ENCODE measurements around the gene LCLAT1. TPM values are rescaled to one million over a fixed set of nuclear protein-coding genes. Genes with fewer than 3 reads are reported as not detected.
"Not testable (repeated sequence)": the region's sequence is repeated elsewhere in the genome, so short reads cannot be mapped to it uniquely, and the experiment has no call there.

Gene LCLAT1
- total RNA-seq, 2 donors from 2014 or later = 18.8 to 28.2 TPM

DNA sequence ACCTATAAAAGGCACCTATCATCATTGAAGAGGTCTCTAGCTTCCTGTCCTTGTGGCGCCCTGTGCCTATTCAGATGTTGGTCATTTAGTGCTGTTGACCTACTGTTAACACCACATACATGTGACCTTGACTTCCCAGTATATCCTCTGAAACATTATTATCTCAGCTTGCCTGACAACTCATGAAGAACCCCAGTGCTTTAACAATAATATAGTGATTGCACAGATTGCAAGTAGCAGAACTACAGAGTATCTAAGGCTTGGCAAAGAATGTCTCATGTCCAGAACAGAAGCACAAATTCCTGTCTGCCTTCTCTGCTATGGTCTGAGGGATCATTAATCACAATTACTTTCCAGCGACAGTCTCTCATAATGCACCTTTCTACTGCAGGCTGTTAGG, 165.3 kb downstream of the LCLAT1 start:
- Histone ChIP-seq H3K4me1 (replicated peaks) (no peaks in the 10 kb centered on the region), H3K36me3 (no peaks in the 10 kb centered on the region), H3K9me3 (no peaks in the 10 kb centered on the region), H3K27ac (no peak overlapping the region), H3K27me3 (replicated peaks; ENCODE audit: insufficient read depth) (no peaks in the 10 kb centered on the region), H3K4me3 (no peak overlapping the region)
- no peak for DNase-seq (ENCODE audit: low spot score)
- TF ChIP-seq POLR2A (IDR thresholded peaks at IDR 0.05) = no peak
- TF ChIP-seq CTCF (IDR thresholded peaks at IDR 0.05) = no peak
- no peak for TF ChIP-seq POLR2AphosphoS5 (IDR thresholded peaks at IDR 0.05)
- WGBS = 76% methylated on average over 2 of the region's 2 CpGs
- intact Hi-C loops (cut with DNase I) = no loop called here

GRCh38 chr2:30613001-30613400, 166.0 kb downstream of the LCLAT1 start:
- TF ChIP-seq POLR2AphosphoS5 (IDR thresholded peaks at IDR 0.05) = no peak
- no peak for TF ChIP-seq CTCF (IDR thresholded peaks at IDR 0.05)
- TF ChIP-seq POLR2A (IDR thresholded peaks at IDR 0.05) = no peak
- no peaks in the 10 kb centered on the region for H3K36me3 ChIP-seq
- 79% methylated on average over 2 of the region's 2 CpGs for WGBS
- H3K9me3 ChIP-seq = no peaks in the 10 kb centered on the region
- no peak overlapping the region for H3K4me3 ChIP-seq
- no peaks in the 10 kb centered on the region for H3K27me3 ChIP-seq (replicated peaks; ENCODE audit: insufficient read depth)
- H3K4me1 ChIP-seq (replicated peaks) = no peaks in the 10 kb centered on the region
- intact Hi-C loops (cut with DNase I) = no loop called here
- no peak for DNase-seq (ENCODE audit: low spot score)
- H3K27ac ChIP-seq = no peak overlapping the region

DNA sequence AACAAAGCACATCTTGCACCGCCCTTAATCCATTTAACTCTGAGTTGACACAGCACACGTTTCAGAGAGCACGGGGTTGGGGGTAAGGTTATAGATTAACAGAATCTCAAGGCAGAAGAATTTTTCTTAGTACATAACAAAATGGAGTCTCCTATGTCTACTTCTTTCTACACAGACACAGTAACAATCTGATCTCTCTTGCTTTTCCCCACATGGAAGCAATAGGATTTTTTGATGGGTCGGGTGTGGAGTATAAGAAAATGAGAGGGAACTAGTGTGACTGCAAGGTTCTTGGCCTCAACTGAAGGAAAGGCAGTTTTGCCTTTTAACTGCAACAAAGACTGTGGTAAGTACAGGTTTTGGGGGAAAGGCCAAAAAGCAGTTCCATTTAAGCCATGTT, 167.2 kb downstream of the LCLAT1 start:
- H3K4me3 ChIP-seq; DNase-seq (ENCODE audit: low spot score); H3K4me1 ChIP-seq (replicated peaks); H3K27me3 ChIP-seq (replicated peaks; ENCODE audit: insufficient read depth); intact Hi-C loops (cut with DNase I); H3K36me3 ChIP-seq; H3K9me3 ChIP-seq; H3K27ac ChIP-seq: not testable (repeated sequence)
- 94% methylated on average over 1 of the region's 4 CpGs for WGBS

GRCh38 chr2:30615926-30616325, 168.9 kb downstream of the LCLAT1 start:
- Histone ChIP-seq H3K27me3 (replicated peaks; ENCODE audit: insufficient read depth) (no peaks in the 10 kb centered on the region), H3K4me1 (replicated peaks) (no peaks in the 10 kb centered on the region), H3K27ac (no peak overlapping the region), H3K4me3 (no peak overlapping the region), H3K9me3 (no peaks in the 10 kb centered on the region), H3K36me3 (no peaks in the 10 kb centered on the region)
- WGBS = 89% methylated on average over 1 of the region's 1 CpG
- no peak for TF ChIP-seq POLR2A (IDR thresholded peaks at IDR 0.05)
- no peak for DNase-seq (ENCODE audit: low spot score)
- intact Hi-C loops (cut with DNase I) = no loop called here

GRCh38 chr2:30620102-30620501, 173.1 kb downstream of the LCLAT1 start:
- TF ChIP-seq POLR2AphosphoS5 (IDR thresholded peaks at IDR 0.05) = no peak
- TF ChIP-seq POLR2A (IDR thresholded peaks at IDR 0.05) = no peak
- TF ChIP-seq CTCF (IDR thresholded peaks at IDR 0.05) = no peak
- Histone ChIP-seq H3K36me3 (no peaks in the 10 kb centered on the region), H3K4me3 (no peak overlapping the region), H3K27ac (no peak overlapping the region), H3K9me3 (no peaks in the 10 kb centered on the region), H3K27me3 (replicated peaks; ENCODE audit: insufficient read depth) (no peaks in the 10 kb centered on the region), H3K4me1 (replicated peaks) (no peaks in the 10 kb centered on the region)
- 65% methylated on average over 1 of the region's 1 CpG for WGBS
- no peak for DNase-seq (ENCODE audit: low spot score)
- intact Hi-C loops (cut with DNase I) = no loop called here

GRCh38 chr2:30621836-30622235, 174.8 kb downstream of the LCLAT1 start:
- TF ChIP-seq POLR2AphosphoS5 (IDR thresholded peaks at IDR 0.05) (no peak), POLR2A (IDR thresholded peaks at IDR 0.05) (no peak), CTCF (IDR thresholded peaks at IDR 0.05) (no peak)
- Histone ChIP-seq H3K27me3 (replicated peaks; ENCODE audit: insufficient read depth) (no peaks in the 10 kb centered on the region), H3K4me3 (no peak overlapping the region), H3K36me3 (no peaks in the 10 kb centered on the region), H3K4me1 (replicated peaks) (no peaks in the 10 kb centered on the region), H3K9me3 (no peaks in the 10 kb centered on the region), H3K27ac (no peak overlapping the region)
- DNase-seq (ENCODE audit: low spot score) = no peak
- intact Hi-C loops (cut with DNase I) = no loop called here
- 89% methylated on average over 5 of the region's 5 CpGs for WGBS

Data from prostate gland (tissue), 2 donors.